Endothelial cell of umbilical vein (primary cell): ENCODE results near the gene LHFPL6.

Source experiments
- CTCF ChIP-seq, 2 donors: IDR thresholded peaks; 1 replicate in 1 of 2; 2 replicates in 1 of 2; pipeline ENCODE4 v1.5.1; 2011; ENCODE audit warnings: low read length in 2 of 2, mild to moderate bottlenecking in 2 of 2, moderate library complexity in 2 of 2, control low read depth in 1 of 2, inconsistent platforms in 1 of 2, low read depth in 1 of 2; ENCODE audit not compliant: insufficient read depth in 1 of 2; ENCODE audit errors: extremely low read depth in 1 of 2
- MYC ChIP-seq: IDR thresholded peaks from one replicate; pipeline ENCODE4 v1.6.1; 2011; ENCODE audit warnings: mild to moderate bottlenecking, low read depth, low read length
- POLR2A ChIP-seq: IDR thresholded peaks from 2 replicates; pipeline ENCODE4 v1.6.1; 2012; ENCODE audit warnings: low read depth, mild to moderate bottlenecking, control low read depth, low read length

GRCh38 chr13:39542361-39542760 is 60.6 kb downstream of the LHFPL6 start:
- no peak for TF ChIP-seq MYC
- TF ChIP-seq CTCF (IDR thresholded peaks at IDR 0.05; ENCODE audit: extremely low read depth in 1 of 2, insufficient read depth in 1 of 2, low read depth in 1 of 2, low read length in 2 of 2): no peak
- TF ChIP-seq POLR2A: no peak
